Measurements from ENCODE around the gene IER3.

Gene IER3

GRCh38 chr6:30744054-30744805 is at the start of gene IER3:
Gene IER3 (minus strand): TSS chr6:30744547. CDS start chr6:30744518, 29 bp downstream.
- FAIRE-seq, result peak; percentile 93

DNA sequence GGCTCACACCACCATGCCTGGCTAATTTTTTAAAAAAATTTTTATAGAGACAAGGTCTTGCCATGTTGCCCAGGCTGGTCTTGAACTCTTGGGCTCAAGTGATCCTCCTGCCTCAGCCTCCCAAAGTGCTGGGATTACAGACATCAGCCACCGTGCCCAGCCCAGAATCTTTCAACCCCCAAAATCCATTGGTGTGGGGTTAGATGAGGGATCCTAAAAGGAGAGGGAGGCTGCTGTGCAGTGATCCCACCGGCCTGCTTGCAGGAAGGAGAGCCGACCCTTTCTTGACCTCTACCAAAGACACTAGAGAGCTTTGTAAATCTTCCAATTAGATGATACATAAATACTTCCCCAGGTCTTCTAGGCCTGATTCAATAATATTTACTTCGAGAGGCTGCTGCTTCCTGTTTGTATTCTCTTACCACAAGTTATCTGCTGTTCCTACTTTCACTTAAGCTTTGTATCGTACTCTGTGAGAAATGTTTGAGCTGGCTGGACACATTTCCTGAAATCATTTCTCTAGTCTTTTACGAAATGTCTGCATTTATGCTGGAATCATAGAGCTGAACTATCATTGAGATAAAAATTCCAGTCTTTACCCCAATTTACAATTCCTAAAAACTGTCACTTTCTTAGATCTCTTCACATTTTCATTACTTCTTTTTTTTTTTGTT is 49.3 kb upstream of the IER3 start:
- no peak for FAIRE-seq

- FAIRE-seq, result no peak
Observed at GRCh38 chr6:30792786-30793185, 48.4 kb upstream of the IER3 start.

DNA sequence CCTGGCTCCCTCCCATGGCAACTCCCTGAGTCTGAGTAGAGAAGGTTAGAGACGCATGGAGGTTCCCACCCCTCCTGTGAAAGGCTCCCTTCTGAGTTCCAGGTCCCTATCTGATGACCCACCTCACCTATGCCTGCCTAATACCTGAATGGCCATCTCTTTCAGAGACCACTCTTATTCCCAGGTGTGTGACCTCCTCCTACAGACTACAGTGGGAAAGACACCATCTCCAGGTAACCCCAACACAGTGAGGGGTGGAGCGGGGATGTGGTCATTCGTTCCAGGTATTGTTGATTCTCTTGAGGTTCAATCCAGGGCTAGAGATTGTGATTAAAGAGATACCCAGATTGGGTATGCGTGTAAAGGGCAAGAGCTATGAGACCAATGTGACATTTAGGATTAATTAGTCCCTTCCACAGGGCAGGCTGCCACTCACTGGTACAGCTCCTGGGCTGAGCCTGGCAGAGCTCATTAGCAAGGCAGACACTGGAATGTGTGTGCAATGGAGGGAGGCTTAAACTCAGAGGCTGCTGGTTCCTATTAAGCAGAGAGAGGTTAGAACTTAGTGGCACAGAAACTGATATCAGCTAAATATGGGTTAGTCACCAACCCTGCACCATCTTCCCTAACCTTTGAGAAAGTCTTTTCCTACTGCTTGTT is 46.5 kb upstream of the IER3 start:
- no peak for FAIRE-seq

GRCh38 chr6:30789606-30790005 is 45.3 kb upstream of the IER3 start:
- no peak for FAIRE-seq

DNA sequence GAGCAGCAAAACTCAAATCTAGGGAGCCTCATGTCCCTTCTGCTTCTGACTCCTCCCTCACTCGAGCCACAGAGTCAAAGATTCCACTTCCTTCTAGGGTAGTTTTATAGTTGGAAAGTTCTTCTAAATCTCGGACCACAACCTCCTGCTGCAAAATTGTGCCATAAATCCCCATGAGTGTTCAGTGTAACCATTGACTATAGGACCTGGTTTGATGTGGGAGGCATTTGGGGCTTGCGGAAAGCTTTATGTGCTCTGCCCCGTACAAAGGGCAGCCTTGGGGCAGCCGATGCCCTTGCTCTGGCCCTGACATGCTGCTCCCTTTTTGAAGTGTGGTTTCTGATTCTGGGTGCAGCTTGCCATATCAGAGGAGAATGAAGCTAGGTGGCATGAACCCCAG is 43.6 kb upstream of the IER3 start:
- FAIRE-seq, result no peak

- FAIRE-seq, result no peak
Observed at GRCh38 chr6:30782425-30783014, 38.2 kb upstream of the IER3 start.

- no peak for FAIRE-seq
Observed at GRCh38 chr6:30781743-30782424, 37.5 kb upstream of the IER3 start.

DNA sequence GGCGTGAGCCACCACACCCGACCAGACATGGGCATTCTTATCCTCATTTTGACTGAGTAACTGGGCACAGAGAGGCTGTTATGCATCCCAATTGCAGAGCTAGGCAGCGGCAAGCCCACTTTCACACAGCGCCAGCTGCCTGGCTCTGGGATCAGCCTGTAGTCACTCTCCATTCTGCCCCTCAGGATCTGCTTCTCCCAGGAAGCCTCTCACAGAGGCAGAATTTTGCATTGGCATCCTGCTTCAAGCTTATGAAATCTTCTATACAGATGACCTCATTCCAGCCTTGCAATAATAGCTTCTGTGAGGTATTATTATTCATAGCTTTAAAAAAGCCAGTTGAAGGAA is 37.0 kb upstream of the IER3 start:
- no peak for FAIRE-seq

DNA sequence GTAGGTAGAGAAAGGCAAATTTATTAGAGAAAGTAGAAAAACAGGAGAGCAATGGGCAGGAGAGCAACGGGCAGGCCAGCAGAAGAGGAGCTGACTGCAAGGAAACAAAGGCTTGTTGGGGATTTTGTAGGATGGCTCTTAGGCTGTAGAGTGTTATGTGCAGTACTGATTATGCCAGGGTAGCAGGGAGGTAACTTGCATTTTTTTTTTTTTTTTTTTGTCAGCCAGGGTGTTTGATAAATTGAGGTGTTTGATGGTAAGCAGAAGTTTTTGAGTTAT is 36.2 kb upstream of the IER3 start:
- no peak for FAIRE-seq

GRCh38 chr6:30779850-30780641 is 35.7 kb upstream of the IER3 start:
- FAIRE-seq, result no peak

- no peak for FAIRE-seq
Observed at GRCh38 chr6:30778001-30778635, 33.8 kb upstream of the IER3 start.

GRCh38 chr6:30777155-30777485 is 32.8 kb upstream of the IER3 start:
- no peak for FAIRE-seq

GRCh38 chr6:30776390-30777154 is 32.2 kb upstream of the IER3 start:
- no peak for FAIRE-seq

GRCh38 chr6:30775104-30775503 is 30.8 kb upstream of the IER3 start:
- FAIRE-seq, result no peak

GRCh38 chr6:30774701-30775100 is 30.4 kb upstream of the IER3 start:
- FAIRE-seq, result no peak

- no peak for FAIRE-seq
Observed at GRCh38 chr6:30770592-30770991, 26.2 kb upstream of the IER3 start.

- no peak for FAIRE-seq
Observed at GRCh38 chr6:30769853-30770524, 25.6 kb upstream of the IER3 start.

DNA sequence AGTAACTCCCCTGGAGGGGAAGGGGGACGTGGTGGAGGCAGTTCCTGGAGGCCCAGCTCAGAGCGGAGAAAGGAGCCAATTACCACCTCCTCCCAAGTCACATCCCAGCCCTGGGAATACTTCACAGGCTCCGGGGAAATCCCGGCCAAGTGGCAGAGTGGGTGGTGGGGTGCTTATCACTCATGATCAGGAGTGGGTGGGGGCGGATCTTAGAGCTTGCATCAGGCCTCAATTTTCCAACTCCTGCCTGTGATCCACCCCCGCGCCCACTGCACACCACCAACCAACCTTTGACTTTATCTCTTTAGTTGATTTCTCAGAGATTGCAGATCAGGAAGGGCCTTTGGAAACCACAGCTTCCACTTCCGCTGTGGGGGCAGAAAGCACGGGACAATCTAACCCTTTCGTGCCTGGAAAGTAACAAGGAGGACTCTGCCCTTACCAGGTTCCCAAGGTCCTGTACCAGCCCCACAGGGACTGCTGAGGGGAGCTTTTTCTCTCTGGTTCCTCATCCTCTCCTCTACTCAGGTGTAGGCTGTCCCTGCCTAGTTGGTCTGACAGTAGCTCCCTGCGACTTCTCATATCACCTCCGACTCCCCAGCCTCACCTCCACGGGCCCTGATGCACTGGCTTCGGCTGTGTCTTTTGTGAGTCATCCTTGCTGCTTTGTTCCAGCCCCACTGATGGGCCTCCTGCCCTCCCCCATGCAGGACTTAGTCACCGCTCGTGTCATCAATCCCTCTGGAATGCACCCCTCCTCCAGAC is 24.9 kb upstream of the IER3 start:
- FAIRE-seq, result no peak

GRCh38 chr6:30768634-30769087 is 24.3 kb upstream of the IER3 start:
- FAIRE-seq, result no peak

Measured in G401.6 (cell line).